Mucosa of stomach (tissue), 1 donor: ENCODE measurements around the gene ZHX3.

ENCODE experiments used
- H3K27me3 ChIP-seq: one replicate; pipeline ENCODE4 v1.7.0; 2013; ENCODE audit warnings: mild to moderate bottlenecking, low read length; ENCODE audit not compliant: control insufficient read depth, insufficient read depth
- H3K36me3 ChIP-seq: one replicate; pipeline ENCODE4 v1.7.0; 2013; ENCODE audit warnings: low read length; ENCODE audit not compliant: control insufficient read depth, insufficient read depth
- H3K4me1 ChIP-seq: one replicate; pipeline ENCODE4 v1.7.0; 2013; ENCODE audit warnings: mild to moderate bottlenecking, low read length; ENCODE audit not compliant: control insufficient read depth, insufficient read depth
- H3K4me3 ChIP-seq: one replicate; pipeline ENCODE4 v1.7.0; 2013; ENCODE audit warnings: low read length
- H3K9ac ChIP-seq: one replicate; pipeline ENCODE4 v1.7.0; 2013; ENCODE audit warnings: mild to moderate bottlenecking, low read length, moderate library complexity
- H3K9me3 ChIP-seq: one replicate; pipeline ENCODE4 v1.7.0; 2013; ENCODE audit warnings: mild to moderate bottlenecking, low read length, moderate library complexity; ENCODE audit not compliant: control insufficient read depth
- donor health status: Pancreatic carcinoma.

The ZHX3 gene

GRCh38 chr20:41336711-41337492, 19.4 kb upstream of the ZHX3 start:
- Histone ChIP-seq H3K27me3 (no peaks in the 10 kb centered on the region), H3K4me1 (peaks cover 20% of the 10 kb centered on the region), H3K36me3 (no peaks in the 10 kb centered on the region), H3K9ac (no peak overlapping the region), H3K4me3 (no peak overlapping the region), H3K9me3 (no peaks in the 10 kb centered on the region)

GRCh38 chr20:41335591-41335990, 18.1 kb upstream of the ZHX3 start:
- Histone ChIP-seq H3K4me1 (peaks cover 10% of the 10 kb centered on the region), H3K4me3 (no peak overlapping the region), H3K9me3 (no peaks in the 10 kb centered on the region), H3K9ac (no peak overlapping the region), H3K36me3 (no peaks in the 10 kb centered on the region), H3K27me3 (no peaks in the 10 kb centered on the region)

GRCh38 chr20:41334443-41335421, 17.2 kb upstream of the ZHX3 start:
- Histone ChIP-seq H3K9ac (no peak overlapping the region), H3K4me1 (peaks cover 3% of the 10 kb centered on the region), H3K27me3 (no peaks in the 10 kb centered on the region), H3K36me3 (no peaks in the 10 kb centered on the region), H3K4me3 (no peak overlapping the region), H3K9me3 (no peaks in the 10 kb centered on the region)

GRCh38 chr20:41334036-41334435, 16.5 kb upstream of the ZHX3 start:
- no peaks in the 10 kb centered on the region for H3K9me3 ChIP-seq
- H3K4me1 ChIP-seq: no peaks in the 10 kb centered on the region
- no peak overlapping the region for H3K4me3 ChIP-seq
- no peaks in the 10 kb centered on the region for H3K36me3 ChIP-seq
- no peak overlapping the region for H3K9ac ChIP-seq
- H3K27me3 ChIP-seq: no peaks in the 10 kb centered on the region

GRCh38 chr20:41331731-41332130, 14.2 kb upstream of the ZHX3 start:
- Histone ChIP-seq H3K27me3 (no peaks in the 10 kb centered on the region), H3K9ac (no peak overlapping the region), H3K4me3 (no peak overlapping the region), H3K4me1 (peaks cover 3% of the 10 kb centered on the region), H3K9me3 (no peaks in the 10 kb centered on the region), H3K36me3 (no peaks in the 10 kb centered on the region)

- no peaks in the 10 kb centered on the region for H3K36me3 ChIP-seq
- no peaks in the 10 kb centered on the region for H3K27me3 ChIP-seq
- no peak overlapping the region for H3K9ac ChIP-seq
- H3K4me1 ChIP-seq: peaks cover 3% of the 10 kb centered on the region
- H3K4me3 ChIP-seq: no peak overlapping the region
- no peaks in the 10 kb centered on the region for H3K9me3 ChIP-seq
Observed at GRCh38 chr20:41330941-41331340, 13.4 kb upstream of the ZHX3 start.

GRCh38 chr20:41330343-41330720, 12.8 kb upstream of the ZHX3 start:
- Histone ChIP-seq H3K9ac (no peak overlapping the region), H3K9me3 (no peaks in the 10 kb centered on the region), H3K4me3 (no peak overlapping the region), H3K36me3 (no peaks in the 10 kb centered on the region), H3K4me1 (peaks cover 3% of the 10 kb centered on the region), H3K27me3 (no peaks in the 10 kb centered on the region)

GRCh38 chr20:41329435-41330342, 12.2 kb upstream of the ZHX3 start:
- Histone ChIP-seq H3K4me3 (no peak overlapping the region), H3K27me3 (no peaks in the 10 kb centered on the region), H3K9me3 (no peaks in the 10 kb centered on the region), H3K36me3 (no peaks in the 10 kb centered on the region), H3K4me1 (peaks cover 3% of the 10 kb centered on the region), H3K9ac (no peak overlapping the region)

GRCh38 chr20:41327178-41327577, 9.6 kb upstream of the ZHX3 start:
- Histone ChIP-seq H3K9ac (no peak overlapping the region), H3K4me1 (peaks cover 6% of the 10 kb centered on the region), H3K9me3 (no peaks in the 10 kb centered on the region), H3K4me3 (no peak overlapping the region), H3K36me3 (no peaks in the 10 kb centered on the region), H3K27me3 (no peaks in the 10 kb centered on the region)

GRCh38 chr20:41320976-41321375, 3.4 kb upstream of the ZHX3 start:
- Histone ChIP-seq H3K9me3 (no peaks in the 10 kb centered on the region), H3K27me3 (no peaks in the 10 kb centered on the region), H3K4me3 (no peak overlapping the region), H3K36me3 (no peaks in the 10 kb centered on the region), H3K9ac (no peak overlapping the region), H3K4me1 (peaks cover 32% of the 10 kb centered on the region)

GRCh38 chr20:41320441-41320840, 2.9 kb upstream of the ZHX3 start:
- Histone ChIP-seq H3K4me3 (no peak overlapping the region), H3K27me3 (no peaks in the 10 kb centered on the region), H3K9me3 (no peaks in the 10 kb centered on the region), H3K4me1 (peaks cover 32% of the 10 kb centered on the region), H3K9ac (no peak overlapping the region), H3K36me3 (no peaks in the 10 kb centered on the region)
